GM10847 (cell line): ENCODE data around the gene RNF187.

Experiments used
- POLR2A ChIP-seq: IDR thresholded peaks from 2 replicates; pipeline ENCODE4 v1.6.1; 2011; ENCODE audit not compliant: insufficient read length; ENCODE audit errors: extremely low read depth

The RNF187 gene

DNA sequence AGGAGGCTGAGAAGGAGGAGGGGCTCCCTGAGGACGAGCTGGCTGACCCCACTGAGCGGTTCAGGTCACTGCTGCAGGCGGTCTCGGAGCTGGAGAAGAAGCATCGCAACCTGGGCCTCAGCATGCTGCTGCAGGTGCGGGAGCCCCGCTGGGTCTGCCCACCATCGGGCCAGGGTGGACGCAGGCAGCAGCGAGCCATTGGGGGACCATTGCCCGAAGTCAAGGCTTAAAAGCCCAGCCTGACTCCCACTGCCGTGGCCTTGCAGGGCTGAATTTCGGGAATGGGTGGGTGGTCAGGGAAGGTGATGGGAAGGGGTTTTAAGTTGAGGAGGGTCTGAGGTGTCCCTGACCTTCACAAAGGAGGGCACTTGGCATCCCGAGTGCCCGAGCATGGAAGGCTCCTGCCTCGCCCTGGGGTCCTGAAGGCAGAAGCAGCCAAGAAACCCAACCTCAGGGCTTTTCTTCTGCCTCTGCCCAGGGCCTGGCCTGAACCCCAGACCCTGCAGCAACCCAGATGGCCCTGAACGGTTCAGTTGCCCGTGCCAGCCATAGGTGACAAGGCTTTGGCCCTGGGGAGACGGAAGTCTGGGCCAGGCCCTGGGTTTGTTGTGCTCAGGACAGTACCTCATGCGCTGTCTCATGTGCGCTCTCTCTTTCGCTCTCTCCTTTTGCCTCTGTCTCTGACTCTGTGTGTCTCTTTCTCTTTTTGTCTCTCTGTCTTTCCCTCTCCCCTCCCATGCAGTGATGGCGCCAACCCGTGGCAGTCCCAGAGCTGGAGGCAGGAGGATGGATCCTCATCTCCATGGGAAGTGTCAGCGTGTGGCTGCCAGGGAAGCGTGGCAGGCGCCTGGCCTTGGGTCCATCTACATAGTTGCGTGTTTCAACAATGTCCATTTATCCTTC is 6.2 kb downstream of the RNF187 start:
- no peak for TF ChIP-seq POLR2A

DNA sequence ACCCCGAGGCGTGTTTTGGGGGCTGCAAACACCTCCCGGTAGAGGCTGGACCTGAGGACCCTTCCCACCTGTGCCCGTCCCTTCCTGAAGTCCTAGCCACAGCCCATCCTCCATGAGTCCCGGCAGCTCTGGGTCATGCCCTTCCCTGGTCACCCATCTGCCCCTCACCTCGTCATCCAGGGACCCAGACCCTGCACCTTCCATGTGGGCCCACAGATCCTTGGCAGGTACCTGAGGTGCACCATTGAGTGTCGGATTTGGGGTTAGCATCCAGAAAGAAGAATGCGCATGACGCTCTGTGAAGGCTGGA is 6.8 kb downstream of the RNF187 start:
- no peak for TF ChIP-seq POLR2A

DNA sequence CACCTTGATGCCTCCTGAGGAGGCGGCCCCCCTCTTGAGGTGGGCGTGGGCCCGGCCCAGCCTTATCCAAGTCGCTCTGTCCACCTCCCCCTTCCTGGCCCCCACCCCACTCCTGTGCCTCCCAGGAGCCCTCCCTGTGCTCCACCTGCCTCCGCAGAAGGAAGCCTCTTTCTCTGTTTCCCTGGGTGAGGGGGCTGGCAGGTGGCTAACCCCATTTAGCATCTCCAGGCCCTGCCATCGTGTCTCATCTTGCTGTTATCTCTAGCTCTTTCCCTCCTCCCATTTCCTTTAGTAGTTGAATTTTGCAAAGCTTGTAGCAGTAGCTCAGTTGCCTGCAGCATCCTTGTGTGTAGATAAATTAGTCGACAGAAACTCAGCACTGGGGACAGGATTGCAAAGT is 7.2 kb downstream of the RNF187 start:
- TF ChIP-seq POLR2A, result no peak

DNA sequence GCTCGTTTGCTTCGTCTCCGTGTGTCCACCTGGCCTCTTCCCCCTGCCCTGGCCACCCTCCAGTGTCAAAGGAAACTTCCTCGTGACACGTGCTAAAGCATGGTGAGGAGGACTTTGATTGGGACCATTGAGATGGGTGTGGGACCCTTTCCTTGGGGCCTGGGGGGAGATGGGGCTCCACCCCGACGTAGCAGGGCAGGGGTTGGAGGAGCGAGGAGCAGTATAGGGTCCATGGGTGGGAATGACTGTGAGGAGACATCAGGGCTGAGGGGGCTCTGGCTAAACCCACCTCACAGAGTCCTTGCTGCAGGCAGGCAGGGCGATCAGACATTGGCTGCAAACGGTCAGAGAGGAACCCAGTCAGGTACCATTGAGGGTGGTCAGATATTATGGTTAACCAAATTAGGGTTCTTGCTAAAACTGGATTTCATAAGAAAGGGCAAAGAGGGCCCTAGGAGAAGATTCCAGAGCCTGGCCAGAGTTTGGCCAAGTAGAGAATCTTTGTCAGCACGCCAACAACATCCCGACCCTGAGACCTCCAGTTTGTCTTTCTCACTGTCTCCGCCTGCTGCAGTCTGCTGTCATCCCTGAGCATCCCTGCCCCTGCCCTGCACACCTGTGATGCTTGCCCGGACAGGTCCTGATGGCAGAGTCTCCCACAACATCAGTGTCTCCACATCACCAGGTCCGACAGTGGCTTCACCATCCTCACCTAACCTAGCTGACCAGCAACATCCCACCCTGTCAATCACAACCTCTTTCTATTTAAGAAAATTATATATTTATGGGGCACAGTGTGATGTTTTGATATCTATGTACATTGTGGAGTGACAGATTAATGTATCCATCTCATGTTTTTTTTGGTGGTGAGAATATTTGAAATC is 8.0 kb downstream of the RNF187 start:
- TF ChIP-seq POLR2A, result no peak

DNA sequence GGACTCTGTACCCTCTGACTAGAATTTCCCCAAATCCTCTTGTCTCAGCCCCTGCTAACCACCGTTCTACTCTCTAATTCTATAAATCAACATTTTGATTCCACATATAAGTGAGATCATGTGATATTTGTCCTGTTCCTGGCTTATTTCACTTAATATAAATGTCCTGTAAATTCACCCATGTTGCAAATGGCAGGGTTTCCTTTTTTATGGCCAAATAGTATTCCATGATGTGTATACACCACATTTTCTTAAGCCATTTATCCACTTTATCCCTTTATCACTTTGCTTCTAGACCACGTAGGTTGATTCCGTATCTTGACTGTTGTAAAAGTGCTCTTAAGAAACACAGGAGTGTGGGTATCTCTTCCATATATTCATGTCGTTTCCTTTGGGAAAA is 8.9 kb downstream of the RNF187 start:
- no peak for TF ChIP-seq POLR2A

DNA sequence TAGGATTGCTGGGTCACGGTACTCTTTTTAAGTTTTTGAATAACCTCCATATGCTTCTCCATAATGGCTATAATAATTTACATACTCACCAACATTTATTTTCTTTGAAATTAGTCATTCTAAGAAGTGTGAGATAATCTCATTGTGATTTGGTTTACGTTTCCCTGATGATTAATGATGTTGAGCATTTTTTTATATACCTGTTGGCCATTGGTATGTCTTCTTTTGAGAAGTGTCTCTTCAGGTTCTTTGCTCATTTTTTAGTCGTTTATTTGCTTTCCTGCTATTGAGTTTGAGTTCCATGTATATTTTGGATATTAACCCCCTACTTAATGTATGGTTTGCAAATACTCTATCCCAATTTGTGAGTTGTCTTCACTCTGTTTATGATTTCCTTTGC is 9.3 kb downstream of the RNF187 start:
- TF ChIP-seq POLR2A, result no peak

DNA sequence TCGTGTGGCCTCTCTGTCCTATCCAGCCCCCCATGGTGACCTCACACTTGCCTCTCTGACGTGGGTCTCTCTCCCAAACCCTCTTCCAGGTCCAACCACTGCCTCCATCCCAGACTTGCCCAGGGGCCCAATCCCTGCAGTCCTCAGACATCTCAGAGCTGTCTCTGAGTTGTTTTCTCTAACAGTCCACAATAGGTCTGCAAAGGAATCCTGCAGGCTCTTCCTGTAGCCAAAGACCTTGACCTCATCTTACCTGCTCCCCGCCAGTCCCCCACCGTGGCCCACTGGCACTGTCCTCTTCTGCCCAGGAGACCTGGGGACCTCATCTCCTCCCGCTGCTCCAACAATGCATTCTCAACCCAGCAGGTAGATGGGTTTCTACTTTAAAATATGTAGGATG is 10.0 kb downstream of the RNF187 start:
- TF ChIP-seq POLR2A, result no peak

DNA sequence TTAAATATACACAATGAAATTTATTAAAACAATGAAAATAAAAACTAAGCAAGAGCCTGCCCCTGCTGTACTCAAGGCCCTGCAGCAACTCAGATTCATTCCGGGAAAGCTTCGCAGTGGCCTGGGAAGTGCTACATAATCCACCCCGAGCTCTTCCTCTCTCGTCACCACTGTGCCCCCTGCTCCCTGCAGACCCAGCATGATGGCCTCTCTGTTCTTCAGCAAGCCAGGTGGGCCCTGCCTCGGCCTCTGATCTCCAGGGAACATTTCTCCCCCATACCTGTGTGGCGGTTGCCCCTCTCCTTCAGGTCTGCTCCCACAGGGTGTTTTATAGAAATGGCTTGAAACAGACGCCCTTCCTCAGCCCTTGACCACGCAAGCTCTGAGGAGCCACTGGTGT is 10.6 kb downstream of the RNF187 start:
- no peak for TF ChIP-seq POLR2A

DNA sequence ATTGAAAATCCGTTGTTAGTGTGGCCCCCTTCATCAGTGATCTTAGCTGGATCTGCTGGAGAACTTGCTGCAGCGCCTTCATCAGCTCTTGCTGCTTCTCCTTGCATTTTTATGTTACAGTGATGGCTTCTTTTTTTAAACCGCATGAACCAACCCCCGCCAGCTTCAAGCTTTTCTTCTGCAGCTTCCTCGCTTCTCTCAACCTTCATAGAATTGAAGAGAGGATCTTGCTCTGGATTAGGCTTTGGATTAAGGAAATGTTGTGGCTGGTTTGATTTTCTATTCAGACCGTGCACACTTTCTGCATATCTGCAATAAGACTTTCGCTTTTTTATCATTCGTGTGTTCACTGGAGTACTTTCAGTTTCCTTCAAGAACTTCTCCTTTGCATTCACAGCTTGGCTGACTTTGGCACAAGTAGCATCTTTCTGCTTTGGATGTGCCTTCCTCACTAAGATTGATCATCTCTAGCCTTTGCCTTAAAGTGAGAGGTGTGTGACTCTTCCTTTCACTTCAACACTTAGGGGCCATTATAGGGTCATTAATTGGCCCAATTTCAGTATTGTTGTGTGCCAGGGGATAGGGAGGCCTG is 13.1 kb downstream of the RNF187 start:
- TF ChIP-seq POLR2A, result no peak

DNA sequence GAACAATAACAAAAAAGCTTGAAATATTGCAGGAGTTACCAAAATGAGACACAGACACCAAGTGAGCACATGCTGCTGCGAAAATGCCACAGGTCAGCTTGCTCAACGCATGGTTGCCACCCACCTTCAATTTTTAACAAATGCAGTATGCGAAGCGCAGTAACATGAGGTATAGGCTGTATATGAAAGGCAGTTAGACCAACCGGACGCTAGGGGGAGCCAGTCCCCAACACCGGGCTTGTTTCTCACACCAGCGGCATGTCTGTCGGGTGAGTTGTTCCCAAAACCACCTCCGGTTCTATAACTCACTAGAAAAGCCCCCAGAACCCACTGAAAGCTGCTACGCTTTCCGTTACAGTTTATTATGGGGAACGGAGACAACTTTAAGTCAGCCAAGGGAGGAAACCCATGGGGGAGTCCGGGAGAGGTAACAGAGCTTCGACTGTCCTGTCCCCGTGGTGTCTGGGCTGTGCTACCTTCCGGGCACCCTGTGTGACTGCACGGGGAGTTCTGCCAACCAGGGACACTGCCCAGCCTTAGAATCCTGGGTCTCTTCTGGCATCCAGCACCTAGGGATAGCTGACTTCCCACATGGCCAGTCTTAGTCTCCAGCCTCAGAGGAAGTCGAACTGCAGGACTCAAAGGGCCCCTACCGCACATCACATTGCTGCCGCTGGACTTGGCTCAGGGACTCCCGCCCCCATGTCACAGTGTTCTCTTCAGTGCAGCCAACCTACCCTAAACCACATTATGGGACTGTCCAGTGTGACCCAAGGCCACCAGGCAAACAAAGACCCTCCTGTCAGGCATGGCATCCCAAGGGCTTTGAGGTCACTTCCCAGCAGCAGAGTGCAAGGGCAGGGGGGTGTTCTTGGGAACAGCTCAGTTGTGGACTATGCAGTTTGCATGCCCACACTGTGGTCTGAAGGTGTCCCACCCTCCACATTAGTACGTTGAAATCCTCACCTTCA is 14.0 kb downstream of the RNF187 start:
- TF ChIP-seq POLR2A, result no peak

DNA sequence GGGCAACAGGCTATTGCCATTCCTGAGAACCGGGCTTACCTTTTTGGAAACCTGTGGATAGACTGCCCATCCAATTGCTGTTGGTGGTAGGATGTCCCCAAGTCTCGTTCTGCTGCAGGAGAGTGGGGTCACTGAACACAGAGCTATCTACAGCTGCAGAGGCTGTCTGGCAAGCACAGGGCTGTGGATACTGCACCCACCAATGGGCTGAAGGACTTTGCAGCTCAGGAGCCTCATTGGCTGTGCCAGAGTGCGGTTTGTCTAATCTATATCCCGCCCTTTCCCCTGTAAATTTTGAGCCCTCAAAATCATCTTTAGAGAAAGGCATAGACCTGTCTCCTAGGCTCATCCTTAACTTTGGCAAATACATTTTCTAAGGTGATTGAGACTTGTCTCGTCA is 15.3 kb downstream of the RNF187 start:
- no peak for TF ChIP-seq POLR2A

DNA sequence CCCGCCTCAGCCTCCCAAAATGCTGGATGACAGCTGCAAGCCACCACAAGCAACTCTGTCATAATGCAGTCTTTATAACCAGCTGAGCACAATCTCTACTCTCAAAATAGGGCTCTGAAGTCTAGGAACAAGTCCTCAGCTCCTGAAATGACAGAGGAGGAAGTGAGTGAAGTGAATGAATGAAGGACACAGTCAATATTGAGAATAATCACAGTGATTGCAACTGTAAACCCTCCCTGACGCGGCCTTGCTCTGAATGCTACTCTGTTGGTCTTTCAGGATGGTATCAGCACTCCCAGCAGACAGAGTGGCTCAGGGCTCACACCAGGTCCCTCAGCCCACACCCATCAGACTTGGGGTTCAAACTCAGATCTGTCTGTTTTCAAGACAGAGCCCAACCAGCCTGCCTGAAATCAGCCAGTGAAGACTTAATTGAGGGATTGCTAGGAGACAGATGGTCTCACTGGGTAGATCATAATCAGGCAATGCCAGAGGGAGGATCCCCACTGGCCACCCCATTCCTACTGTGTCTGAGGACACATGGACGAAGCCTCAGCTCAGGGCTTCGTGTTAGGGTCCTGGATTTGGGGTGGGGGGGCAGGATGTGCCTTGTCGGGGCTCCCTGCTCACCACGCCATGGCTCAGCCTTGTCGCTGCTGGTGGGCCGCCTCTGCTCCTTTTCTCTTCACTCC is 20.9 kb downstream of the RNF187 start:
- TF ChIP-seq POLR2A, result no peak

DNA sequence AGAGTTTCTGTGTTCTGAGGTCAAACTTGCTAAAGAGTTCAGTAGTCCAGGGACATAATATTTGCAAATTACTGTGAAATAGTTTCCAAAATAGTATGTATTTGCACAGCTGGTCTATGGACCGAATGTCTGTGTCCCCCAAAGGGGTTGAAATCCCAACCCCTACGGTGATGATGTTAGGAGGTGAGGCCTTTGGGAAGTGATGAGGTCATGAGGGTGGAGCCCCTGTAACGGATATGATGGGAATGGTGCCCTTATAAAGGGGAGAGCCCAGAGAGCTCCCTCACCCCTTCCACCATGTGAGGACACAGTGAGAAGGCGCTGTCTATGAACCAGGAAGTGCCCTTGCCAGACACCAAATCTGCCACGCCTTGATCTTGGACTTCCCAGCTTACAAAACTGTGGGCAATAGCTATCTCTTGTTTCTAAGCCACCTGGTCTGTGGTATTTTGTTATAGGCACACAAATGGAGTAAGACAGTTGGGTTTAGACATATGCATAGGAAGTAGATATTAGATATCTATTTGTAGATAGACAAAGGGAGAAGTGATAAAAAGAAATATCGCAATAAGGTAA is 21.7 kb downstream of the RNF187 start:
- no peak for TF ChIP-seq POLR2A
